ENCODE results near the gene PSMD1. TPM values are rescaled to one million over a fixed set of nuclear protein-coding genes. Genes with fewer than 3 reads are reported as not detected.

PSMD1 gene
- total RNA-seq: 70.8 and 108 TPM in 2 replicates

DNA sequence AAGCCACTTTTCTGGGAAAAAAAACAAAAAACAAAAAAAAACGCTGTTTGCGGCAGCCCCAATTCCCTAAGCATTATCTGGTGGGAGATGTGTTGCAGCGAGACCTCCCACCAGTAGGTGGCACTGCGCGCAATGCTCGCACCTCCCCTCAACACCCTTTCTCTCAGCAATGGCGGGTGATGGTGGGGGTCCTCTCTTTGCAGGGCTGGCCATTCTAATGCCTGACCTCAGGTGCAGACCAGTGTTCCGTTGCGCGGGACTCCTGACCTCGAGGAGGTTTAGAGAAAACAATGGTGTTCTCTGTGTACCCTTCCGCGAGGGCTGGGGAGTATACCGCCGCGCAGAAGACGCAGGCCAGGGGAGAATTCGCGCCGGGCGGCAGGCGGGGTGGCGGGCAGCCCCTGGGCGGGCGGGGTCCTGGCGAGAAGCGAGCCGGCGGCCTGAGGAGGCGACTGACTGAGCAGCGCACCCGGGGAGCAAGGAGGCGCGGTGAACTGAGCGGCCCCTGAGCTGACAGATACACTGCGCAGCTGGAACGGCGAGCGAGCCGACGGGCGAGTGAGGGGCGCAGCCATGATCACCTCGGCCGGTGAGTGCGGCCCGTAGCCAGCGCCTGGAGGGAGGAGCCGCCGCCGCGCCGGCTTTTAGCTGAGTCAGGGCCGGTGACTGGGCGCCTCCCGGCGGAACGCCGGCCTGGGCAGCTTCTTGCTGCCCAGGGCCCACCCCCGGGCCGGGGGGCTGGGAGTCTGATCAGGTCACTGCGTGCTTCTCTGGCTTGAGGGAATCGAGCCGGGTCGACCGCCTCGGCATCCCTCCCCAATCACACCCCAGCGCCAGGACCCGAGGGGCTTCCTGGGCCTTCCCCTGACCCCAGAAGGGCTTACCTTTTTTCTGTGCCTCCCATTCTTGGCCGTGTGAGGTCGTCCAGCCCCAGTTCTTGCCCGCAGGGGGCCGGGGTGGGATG, at the start of gene PSMD1:
TSS of gene PSMD1 (plus strand) at position 415 of the 964 bp plus-strand sequence. CDS start at position 574, 159 bp downstream.

DNA sequence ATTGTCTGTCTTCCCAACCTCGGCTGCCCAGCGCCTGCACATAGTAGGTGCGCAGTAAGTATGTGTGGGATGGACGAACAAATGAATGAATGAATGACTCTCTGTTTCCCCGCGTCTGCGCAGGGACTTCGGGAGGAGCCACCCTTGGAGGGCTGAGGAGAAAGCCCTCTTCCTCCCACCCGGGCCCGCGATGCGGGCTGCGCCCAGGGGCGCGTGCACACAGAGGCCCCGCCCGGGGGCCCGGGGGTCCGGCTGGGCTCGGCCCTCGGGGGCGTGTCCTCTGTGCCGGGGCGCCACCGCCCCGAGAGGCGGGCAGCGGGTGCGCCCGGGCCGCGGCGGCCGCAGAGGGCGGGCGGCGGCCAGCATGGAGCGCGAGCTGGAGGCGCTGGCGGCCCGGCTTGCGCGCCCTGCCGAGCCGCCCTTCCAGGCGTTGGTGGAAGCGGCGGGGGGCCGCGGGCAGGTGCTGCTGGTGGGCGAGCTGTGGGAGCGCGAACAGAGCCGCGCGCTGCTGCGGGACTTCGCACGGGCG, 19.4 kb upstream of the PSMD1 start, which contains the start of gene C2orf72:
TSS of gene C2orf72 (plus strand) at position 322 of the 529 bp plus-strand sequence. CDS start at position 365, 43 bp downstream.

DNA sequence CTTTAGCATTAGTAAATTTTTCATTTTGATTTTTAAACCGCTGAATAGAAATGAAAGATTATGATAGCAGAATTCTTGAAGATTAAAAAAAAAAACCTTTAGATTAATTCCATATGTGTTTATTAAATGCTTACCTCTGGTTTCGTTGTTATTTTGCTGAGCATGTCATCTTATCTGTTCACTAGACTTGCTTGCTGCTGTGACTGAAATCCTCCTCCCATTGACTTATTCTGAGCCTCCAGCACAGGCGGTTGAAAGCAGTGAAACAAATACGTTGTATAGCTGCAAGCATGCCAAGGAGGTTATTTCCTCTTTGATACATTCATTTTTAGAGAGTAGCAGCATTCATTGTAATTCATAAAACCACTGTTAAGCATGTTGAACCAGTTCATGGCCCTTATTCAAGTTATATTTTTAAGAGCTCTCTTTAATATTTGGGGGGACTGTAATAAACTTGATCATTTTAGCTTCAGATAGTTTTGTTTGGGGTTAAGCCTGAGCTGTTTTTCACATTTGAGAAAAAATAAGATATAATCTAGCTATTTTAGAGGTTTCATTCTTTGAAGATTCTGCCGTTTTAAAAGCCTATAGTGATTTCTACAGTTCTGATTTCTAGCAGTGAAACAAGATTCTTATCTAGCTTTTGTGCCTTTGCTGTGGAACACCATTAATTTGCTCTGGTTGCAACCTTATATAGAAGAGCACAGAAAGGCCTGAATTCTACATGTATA, 68.3 kb downstream of the PSMD1 start, which contains the start of gene HTR2B:
TSS of gene HTR2B (minus strand) at position 205 of the 731 bp plus-strand sequence. CDS start 1,278 bp downstream, outside the sequence.

DNA sequence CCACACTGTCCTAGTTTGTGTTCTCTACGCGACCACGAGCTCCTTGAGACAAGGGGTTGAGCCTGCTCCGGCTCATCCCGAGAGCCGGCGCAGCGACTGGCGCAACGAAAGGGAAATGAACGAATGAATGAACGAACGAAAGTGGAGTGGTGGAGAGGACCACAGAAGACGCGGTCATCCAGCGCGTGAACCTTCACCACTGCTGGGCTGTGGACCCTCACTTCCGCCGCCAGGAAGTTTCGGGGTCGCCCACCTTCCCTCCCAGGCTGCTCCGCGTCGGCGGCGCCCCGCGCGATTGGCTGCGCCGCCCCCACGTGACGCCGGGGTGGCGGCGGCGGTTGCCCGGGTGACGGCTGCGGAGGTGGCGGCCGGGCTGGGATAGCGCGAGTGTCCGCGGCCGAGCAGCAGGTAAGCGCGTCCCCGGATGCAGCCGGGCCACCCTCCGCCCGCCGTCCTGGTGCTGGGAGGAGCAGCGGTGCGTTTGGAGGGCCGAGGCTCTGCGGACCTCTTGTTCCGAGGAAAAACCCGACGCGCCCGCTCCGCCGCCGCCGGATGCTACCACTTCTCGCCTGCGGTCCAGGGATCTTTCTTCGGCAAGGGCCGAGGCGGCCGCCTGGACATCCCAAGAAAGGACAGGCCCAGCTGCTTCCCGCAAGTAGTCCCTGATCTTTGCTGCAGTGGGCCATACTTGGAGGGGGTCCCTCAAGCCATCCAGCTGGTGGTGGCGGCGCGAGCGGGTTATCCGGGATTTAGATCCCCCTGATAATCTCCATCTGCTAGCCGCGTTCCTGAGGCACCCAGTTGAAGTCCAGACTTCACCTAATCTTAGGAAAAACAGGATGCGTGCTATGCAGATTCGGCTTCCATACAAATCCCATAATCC, 141.9 kb downstream of the PSMD1 start, which contains the start of gene ARMC9:
TSS of gene ARMC9 (plus strand) at position 341 of the 883 bp plus-strand sequence. CDS start 7,608 bp downstream, outside the sequence.

Other genes starting within 250 kb of the PSMD1 start
- gene ITM2C, start 191.9 kb upstream of the PSMD1 start, total RNA-seq: 15.4 and 25.3 TPM in 2 replicates
- gene GPR55, start 131.6 kb upstream of the PSMD1 start, total RNA-seq: not detected in 2 replicates
- gene SPATA3, start 60.7 kb upstream of the PSMD1 start, total RNA-seq: not detected in 2 replicates
- not detected in 2 replicates for gene C2orf72, start 19.3 kb upstream of the PSMD1 start, total RNA-seq
- not detected in 2 replicates for gene HTR2B, start 68.2 kb downstream of the PSMD1 start, total RNA-seq
- 13.4 and 16.0 TPM in 2 replicates for gene ARMC9, start 141.8 kb downstream of the PSMD1 start, total RNA-seq

Measured in hair follicular keratinocyte (primary cell).